ENCODE data around the gene TIMM50.

DNA sequence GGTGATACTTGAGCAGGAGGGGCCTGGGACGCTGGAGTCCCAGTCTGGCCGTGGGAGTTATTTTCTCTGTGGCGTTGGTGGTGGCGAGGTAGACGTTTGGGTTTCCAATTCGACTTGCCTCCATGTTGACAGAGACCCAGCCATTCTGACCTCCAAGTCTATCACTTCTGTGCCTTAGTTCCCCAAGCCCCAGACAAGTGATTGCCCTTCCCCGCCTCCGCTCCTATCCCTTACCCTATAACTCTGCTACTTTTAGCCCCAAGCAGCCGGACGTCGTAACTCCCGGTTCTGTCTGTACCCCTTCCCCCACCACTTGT lies 549 bp downstream of the TIMM50 start:
- no peak for TF ChIP-seq CTCF (IDR thresholded peaks at IDR 0.05)
- TF ChIP-seq POLR2AphosphoS5 (IDR thresholded peaks at IDR 0.05), result no peak
